Activated CD4-positive, alpha-beta memory T cell treated with anti-CD3 and anti-CD28 coated beads, Interleukin-2, amount 10 ng/mL, durations not matched to agents 7 days and 5 days (primary cell): Measurements from ENCODE around the gene GALR3. TPM values are rescaled to one million over a fixed set of nuclear protein-coding genes. Genes with fewer than 3 reads are reported as not detected.

Source experiments
- CTCF ChIA-PET: fragments of 350-600 bp; sonication (Branson Sonifier 250); formaldehyde crosslinking; loops from one replicate; lab custom pipeline; 2021; ENCODE audit warnings: antibody characterized with exemption, inconsistent platforms; lab: Charles Lee
- POLR2A ChIA-PET: fragments of 350-600 bp; sonication (Branson Sonifier 250); formaldehyde crosslinking; loops from one replicate; lab custom pipeline; 2021; ENCODE audit warnings: antibody characterized with exemption; lab: Charles Lee
- DNase-seq: peaks from one replicate; pipeline ENCODE4 v3.0.0-alpha.2; 2020
- H3K27ac Mint-ChIP-seq: one replicate; pipeline ENCODE4 v1.8.0; 2021; ENCODE audit warnings: mild to moderate bottlenecking, mixed read lengths
- H3K27me3 Mint-ChIP-seq: one replicate; pipeline ENCODE4 v1.8.0; 2021; ENCODE audit warnings: mixed read lengths
- H3K36me3 Mint-ChIP-seq: one replicate; pipeline ENCODE4 v1.8.0; 2021; ENCODE audit warnings: low read depth, mixed read lengths
- H3K4me1 Mint-ChIP-seq: one replicate; pipeline ENCODE4 v1.8.0; 2021; ENCODE audit warnings: mixed read lengths
- H3K4me3 Mint-ChIP-seq: one replicate; pipeline ENCODE4 v1.8.0; 2021; ENCODE audit warnings: mild to moderate bottlenecking, mixed read lengths
- H3K9me3 Mint-ChIP-seq: one replicate; pipeline ENCODE4 v1.8.0; 2021; ENCODE audit warnings: mixed read lengths
- total RNA-seq, 2 experiments: library from RNA; stranded (reverse); gene quantifications; one replicate each; pipeline ENCODE4 v1.2.3, GENCODE V29; 2021

Gene GALR3
- total RNA-seq, 2 experiments from 2014 or later = not detected

DNA sequence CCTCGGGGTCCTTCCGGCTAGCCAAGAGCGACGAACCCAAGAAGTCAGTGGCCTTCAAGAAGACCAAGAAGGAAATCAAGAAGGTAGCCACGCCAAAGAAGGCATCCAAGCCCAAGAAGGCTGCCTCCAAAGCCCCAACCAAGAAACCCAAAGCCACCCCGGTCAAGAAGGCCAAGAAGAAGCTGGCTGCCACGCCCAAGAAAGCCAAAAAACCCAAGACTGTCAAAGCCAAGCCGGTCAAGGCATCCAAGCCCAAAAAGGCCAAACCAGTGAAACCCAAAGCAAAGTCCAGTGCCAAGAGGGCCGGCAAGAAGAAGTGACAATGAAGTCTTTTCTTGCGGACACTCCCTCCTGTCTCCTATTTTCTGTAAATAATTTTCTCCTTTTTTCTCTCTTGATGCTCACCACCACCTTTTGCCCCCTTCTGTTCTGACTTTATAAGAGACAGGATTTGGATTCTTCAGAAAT lies 17.3 kb upstream of the GALR3 start:
- Mint-ChIP-seq H3K36me3 (peaks cover 4% of the 10 kb centered on the region), H3K4me3 (peak overlapping the region; percentile 78), H3K4me1 (peaks cover 46% of the 10 kb centered on the region), H3K27me3 (peaks cover 46% of the 10 kb centered on the region), H3K27ac (peak overlapping the region; percentile 12), H3K9me3 (no peaks in the 10 kb centered on the region)
- ChIA-PET CTCF (interaction anchor here (1.0 kb wide), 1 partner anchor 12 kb away, joined by 7 read pairs; no protein-coding TSS in a partner anchor), POLR2A (interaction anchor here (1.0 to 2.5 kb wide), 3 partner anchors 11 to 166 kb away, joined by 3 to 9 read pairs (median 5); partner anchors contain the start of genes ANKRD54 and SH3BP1)
- no peak for DNase-seq

DNA sequence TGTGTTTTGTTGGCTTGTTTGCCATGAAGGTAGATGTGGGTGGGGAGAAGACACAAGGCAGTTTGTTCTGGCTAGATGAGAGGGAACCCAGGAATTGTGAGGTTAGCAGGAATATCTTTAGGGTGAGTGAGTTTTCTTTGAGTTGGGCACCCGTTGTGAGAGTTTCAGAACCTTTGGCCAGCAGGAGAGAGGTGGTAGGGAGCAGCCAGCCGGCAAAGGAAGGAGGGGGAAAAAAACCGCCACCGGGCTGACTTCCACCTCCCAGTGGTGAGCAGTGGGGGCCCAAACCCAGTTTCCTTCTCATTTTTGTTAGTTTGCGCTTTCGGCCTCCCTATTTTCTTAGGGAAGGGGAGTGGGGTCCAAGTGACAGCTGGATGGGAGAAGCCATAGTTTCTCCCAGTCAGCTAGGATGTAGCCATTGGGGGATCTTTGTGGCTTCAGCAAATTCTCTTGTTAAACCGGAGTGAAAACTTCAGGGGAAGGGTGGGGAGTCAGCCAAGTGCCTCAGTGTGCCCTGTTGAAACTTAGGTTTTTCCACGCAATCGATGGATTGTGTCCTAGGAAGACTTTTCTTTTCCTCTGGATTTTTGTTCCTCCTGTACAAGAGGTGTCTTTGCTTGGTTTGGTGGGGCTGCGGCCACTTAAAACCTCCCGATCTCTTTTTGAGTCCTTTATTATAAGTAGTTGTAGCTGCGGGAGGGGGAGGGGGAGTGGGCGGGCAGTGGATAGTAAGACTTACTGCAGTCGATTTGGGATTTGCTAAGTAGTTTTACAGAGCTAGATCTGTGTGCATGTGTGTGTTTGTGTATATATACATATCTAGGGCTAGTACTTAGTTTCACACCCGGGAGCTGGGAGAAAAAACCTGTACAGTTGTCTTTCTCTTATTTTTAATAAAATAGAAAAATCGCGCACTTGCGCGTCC lies 16.5 kb upstream of the GALR3 start:
- H3K27me3 Mint-ChIP-seq = peaks cover 44% of the 10 kb centered on the region
- H3K4me1 Mint-ChIP-seq = peaks cover 46% of the 10 kb centered on the region
- no peaks in the 10 kb centered on the region for H3K9me3 Mint-ChIP-seq
- H3K4me3 Mint-ChIP-seq = peak overlapping the region; percentile 78
- POLR2A ChIA-PET = interaction anchor here (0.9 to 2.5 kb wide), 6 partner anchors 12 to 198 kb away, joined by 3 to 11 read pairs (median 4); partner anchors contain the start of genes ANKRD54, GALR3 and GGA1
- H3K36me3 Mint-ChIP-seq = peaks cover 4% of the 10 kb centered on the region
- no peak for DNase-seq
- CTCF ChIA-PET = interaction anchor here (0.9 to 4.3 kb wide), 4 partner anchors 10 to 200 kb away, joined by 3 to 49 read pairs (median 6); no protein-coding TSS in a partner anchor
- peak overlapping the region; percentile 48 for H3K27ac Mint-ChIP-seq

DNA sequence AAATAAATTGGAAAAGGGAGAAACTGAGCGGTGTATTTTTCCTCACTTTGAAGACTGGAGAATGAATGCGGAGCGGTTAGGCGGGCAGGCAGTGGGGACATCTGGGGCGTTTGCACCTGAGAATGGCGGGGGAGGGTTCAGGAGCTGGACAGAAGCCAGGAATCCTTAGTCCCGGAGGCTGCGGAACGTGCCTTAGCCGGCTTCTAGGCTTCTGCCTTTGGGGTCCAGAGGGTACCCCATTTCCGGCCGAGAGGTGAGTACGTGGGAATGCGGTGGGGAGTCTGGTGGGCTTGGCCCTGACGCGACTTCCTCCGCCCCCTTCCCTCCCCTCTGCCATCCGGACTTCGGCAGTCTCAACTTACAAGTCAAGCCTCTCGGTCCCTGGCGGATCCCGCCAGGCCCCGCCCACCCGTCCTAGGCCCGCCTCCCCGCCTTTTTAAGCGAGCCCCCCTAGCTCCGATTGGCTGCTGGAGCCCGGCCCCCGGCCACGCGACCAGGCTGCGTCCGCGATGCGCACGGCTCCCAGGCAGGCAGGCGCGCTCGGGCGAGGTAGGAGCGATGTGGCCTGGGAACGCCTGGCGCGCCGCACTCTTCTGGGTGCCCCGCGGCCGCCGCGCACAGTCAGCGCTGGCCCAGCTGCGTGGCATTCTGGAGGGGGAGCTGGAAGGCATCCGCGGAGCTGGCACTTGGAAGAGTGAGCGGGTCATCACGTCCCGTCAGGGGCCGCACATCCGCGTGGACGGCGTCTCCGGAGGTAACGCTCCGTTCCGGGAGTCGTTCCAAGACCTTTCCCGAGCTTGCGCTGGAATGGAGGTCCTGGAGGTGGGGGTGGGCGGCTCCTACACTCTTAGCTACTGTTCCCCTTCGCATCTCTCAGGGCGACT lies 15.5 kb upstream of the GALR3 start, which contains the start of gene GCAT:
Gene GCAT, plus strand, starts transcription at position 525 of the 884 bp plus-strand sequence. Its CDS starts 34 bp downstream, at position 559.
- Mint-ChIP-seq H3K9me3 (no peaks in the 10 kb centered on the region), H3K4me1 (peaks cover 44% of the 10 kb centered on the region), H3K27ac (no peak within 1 kb of the TSS), H3K36me3 (peaks cover 4% of the 10 kb centered on the region), H3K4me3 (peak within 1 kb of the TSS; percentile 78), H3K27me3 (peaks cover 40% of the 10 kb centered on the region)
- DNase-seq = peak; percentile 95
- ChIA-PET CTCF (interaction anchor here (0.7 to 4.3 kb wide), 7 partner anchors 11 to 201 kb away, joined by 3 to 49 read pairs (median 5); partner anchors contain the start of gene NOL12), POLR2A (interaction anchor here (0.7 to 2.6 kb wide), 12 partner anchors 9 to 199 kb away, joined by 3 to 11 read pairs (median 4); partner anchors contain the start of genes ANKRD54, GALR3 and GGA1)

DNA sequence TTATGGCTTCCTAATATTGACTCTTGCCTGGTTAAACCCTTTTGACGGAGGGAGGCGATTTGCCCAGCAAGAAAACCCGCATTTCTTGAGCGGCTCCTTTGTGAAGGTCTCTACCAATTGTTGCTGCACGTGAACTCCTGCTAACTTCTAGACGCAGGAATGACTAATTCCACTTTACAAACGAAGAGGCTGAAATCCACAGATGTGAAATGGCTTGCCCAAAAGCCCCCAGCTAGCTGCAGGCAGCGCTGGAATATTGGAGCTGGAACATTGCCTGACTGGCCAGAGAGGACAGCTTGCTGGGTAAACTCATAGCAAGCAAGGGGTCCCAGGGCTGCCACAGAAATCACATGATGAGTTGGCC lies 14.9 kb upstream of the GALR3 start:
- Mint-ChIP-seq H3K4me1 (peaks cover 37% of the 10 kb centered on the region), H3K4me3 (peak overlapping the region; percentile 78), H3K27ac (no peak overlapping the region), H3K27me3 (peaks cover 34% of the 10 kb centered on the region), H3K9me3 (no peaks in the 10 kb centered on the region), H3K36me3 (peaks cover 4% of the 10 kb centered on the region)
- POLR2A ChIA-PET = interaction anchor here (0.7 to 2.6 kb wide), 9 partner anchors 8 to 181 kb away, joined by 3 to 11 read pairs (median 4); partner anchors contain the start of genes ANKRD54 and GALR3
- CTCF ChIA-PET = interaction anchor here (1.0 to 4.3 kb wide), 5 partner anchors 11 to 201 kb away, joined by 3 to 49 read pairs (median 6); partner anchors contain the start of gene NOL12
- DNase-seq = no peak

DNA sequence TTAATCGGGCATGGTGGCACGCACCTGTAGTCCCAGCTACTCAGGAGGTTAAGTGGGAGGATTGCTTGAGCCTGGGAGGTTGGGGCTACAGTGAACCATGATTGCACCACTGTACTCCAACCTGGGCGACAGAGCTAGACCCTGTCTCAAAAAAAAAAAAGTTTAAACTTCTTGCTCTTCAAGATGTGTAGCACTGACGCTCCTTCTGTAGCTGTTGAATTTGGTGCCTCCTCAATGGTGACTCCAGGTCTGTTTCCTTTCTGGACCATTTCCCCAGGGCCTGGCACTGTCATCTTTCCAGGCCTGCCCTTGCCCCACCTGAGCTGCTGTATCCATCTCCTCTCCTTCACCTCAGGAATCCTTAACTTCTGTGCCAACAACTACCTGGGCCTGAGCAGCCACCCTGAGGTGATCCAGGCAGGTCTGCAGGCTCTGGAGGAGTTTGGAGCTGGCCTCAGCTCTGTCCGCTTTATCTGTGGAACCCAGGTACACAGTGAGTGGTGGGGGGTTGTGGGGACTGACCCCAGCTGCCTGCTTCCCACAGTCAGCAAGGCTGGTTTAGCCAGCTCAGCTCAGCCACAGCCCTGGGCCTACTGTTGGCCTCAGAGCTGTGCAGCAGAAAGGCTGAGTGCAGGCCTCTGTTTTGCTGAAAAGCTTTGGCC lies 13.4 kb upstream of the GALR3 start:
- no peak for DNase-seq
- H3K4me1 Mint-ChIP-seq = peaks cover 30% of the 10 kb centered on the region
- H3K9me3 Mint-ChIP-seq = no peaks in the 10 kb centered on the region
- H3K4me3 Mint-ChIP-seq = no peak overlapping the region
- ChIA-PET CTCF (interaction anchor here (2.0 to 4.3 kb wide), 2 partner anchors 9 to 54 kb away, joined by 7 to 49 read pairs; no protein-coding TSS in a partner anchor), POLR2A (interaction anchor here (1.1 to 2.6 kb wide), 2 partner anchors 8 to 15 kb away, joined by 3 to 11 read pairs; no protein-coding TSS in a partner anchor)
- peaks cover 4% of the 10 kb centered on the region for H3K36me3 Mint-ChIP-seq
- H3K27me3 Mint-ChIP-seq = peaks cover 24% of the 10 kb centered on the region
- no peak overlapping the region for H3K27ac Mint-ChIP-seq

DNA sequence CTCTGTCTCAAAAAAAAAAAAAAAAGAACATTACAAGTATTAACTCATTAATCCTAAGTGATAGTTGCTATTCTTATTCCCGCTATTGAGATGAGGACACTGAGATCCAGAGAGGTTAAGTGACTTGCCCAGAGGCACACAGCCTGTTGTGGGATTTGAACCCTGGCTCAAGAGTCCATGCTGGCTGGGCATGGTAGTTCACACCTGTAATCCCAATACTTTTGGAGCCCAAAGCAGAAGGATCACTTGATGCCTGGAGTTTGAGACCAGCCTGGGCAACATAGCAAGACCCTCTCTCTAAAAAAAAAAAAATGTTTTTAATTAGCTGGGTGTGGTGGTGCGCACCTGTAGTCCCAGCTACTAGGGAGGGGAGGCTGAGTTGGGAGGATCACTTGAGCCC lies 11.3 kb upstream of the GALR3 start:
- Mint-ChIP-seq H3K36me3 (no peaks in the 10 kb centered on the region), H3K9me3 (no peaks in the 10 kb centered on the region), H3K4me3 (no peak overlapping the region), H3K27ac (no peak overlapping the region), H3K4me1 (peaks cover 15% of the 10 kb centered on the region), H3K27me3 (peaks cover 8% of the 10 kb centered on the region)
- POLR2A ChIA-PET = no interaction called here
- no peak for DNase-seq
- CTCF ChIA-PET = no interaction called here

DNA sequence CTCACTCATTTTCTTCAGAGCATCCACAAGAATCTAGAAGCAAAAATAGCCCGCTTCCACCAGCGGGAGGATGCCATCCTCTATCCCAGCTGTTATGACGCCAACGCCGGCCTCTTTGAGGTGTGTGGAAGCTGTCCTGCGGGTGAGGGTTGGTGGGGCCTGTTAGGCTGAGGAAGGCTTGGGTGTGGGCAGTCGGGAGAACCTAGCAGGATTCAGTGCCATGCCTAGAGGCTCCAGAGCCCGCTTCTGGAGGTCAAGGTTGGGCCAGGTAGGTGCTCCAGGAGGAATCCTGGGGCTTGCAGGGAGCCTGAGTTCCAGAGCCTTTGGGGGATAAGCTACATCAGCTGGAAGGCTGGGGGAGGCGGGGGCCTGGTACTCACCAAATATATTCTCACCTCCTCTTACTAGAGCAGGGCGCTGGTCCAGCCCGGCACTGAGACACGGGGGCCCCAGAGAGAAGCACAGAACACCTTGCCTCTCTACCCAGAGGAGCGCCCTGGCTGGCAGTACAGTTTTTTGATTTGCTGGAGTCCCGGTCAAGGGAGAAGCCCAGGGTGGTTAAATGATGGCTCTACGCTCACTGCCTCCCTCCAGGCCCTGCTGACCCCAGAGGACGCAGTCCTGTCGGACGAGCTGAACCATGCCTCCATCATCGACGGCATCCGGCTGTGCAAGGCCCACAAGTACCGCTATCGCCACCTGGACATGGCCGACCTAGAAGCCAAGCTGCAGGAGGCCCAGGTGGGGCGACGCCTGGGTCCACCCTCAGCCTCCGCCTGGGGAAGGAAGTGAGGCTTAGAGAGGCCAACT lies 10.1 kb upstream of the GALR3 start:
- POLR2A ChIA-PET = no interaction called here
- Mint-ChIP-seq H3K27ac (no peak overlapping the region), H3K9me3 (no peaks in the 10 kb centered on the region), H3K27me3 (peaks cover 2% of the 10 kb centered on the region), H3K36me3 (peaks cover 4% of the 10 kb centered on the region), H3K4me3 (no peak overlapping the region), H3K4me1 (peaks cover 12% of the 10 kb centered on the region)
- CTCF ChIA-PET = no interaction called here
- no peak for DNase-seq

DNA sequence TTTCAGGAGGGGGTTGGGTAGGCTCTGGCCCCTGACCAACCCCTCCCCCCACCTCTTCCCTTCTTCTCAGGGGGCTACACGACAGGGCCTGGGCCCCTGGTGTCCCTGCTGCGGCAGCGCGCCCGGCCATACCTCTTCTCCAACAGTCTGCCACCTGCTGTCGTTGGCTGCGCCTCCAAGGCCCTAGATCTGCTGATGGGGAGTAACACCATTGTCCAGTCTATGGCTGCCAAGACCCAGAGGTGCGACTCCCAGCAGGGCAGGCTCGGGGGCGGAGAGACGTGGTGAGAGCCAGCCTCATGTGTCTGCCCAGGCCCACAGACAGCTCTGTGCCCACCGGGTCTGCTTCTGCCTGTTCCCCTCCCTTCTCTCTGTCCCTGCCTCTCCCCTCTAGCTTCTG lies 7.6 kb upstream of the GALR3 start:
- POLR2A ChIA-PET = no interaction called here
- H3K9me3 Mint-ChIP-seq = no peaks in the 10 kb centered on the region
- H3K4me3 Mint-ChIP-seq = no peak overlapping the region
- peaks cover 12% of the 10 kb centered on the region for H3K4me1 Mint-ChIP-seq
- no peak overlapping the region for H3K27ac Mint-ChIP-seq
- peaks cover 4% of the 10 kb centered on the region for H3K36me3 Mint-ChIP-seq
- H3K27me3 Mint-ChIP-seq = peaks cover 15% of the 10 kb centered on the region
- CTCF ChIA-PET = interaction anchor here (6.4 kb wide), 1 partner anchor 45 kb away, joined by 141 read pairs; no protein-coding TSS in a partner anchor
- DNase-seq = no peak

DNA sequence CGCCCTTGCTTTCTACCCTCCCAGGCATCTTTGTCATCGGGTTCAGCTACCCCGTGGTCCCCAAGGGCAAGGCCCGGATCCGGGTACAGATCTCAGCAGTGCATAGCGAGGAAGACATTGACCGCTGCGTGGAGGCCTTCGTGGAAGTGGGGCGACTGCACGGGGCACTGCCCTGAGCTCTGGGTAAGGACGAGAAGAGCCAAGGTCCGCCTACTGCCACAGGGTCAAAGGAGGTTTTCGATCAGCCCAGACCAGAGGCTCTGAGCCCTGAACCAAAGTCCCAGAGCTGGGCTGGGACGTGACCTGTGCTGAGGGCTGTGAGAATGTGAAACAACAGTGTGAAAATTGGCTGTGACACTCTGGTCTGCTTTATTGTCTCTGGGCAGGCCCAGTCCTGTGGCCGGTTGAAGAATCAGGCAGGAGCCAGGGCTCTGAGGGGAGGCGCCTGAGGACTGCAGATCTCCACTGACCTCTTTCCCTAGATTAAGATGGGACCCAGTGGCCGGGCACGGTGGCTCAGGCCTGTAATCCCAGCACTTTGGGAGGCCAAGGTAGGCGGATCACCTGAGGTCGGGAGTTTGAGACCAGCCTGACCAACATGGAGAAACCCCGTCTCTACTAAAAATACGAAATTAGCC lies 6.5 kb upstream of the GALR3 start:
- Mint-ChIP-seq H3K9me3 (no peaks in the 10 kb centered on the region), H3K4me1 (peaks cover 12% of the 10 kb centered on the region), H3K36me3 (peaks cover 4% of the 10 kb centered on the region), H3K27me3 (peaks cover 17% of the 10 kb centered on the region), H3K4me3 (no peak overlapping the region), H3K27ac (no peak overlapping the region)
- CTCF ChIA-PET = interaction anchor here (1.0 to 6.4 kb wide), 12 partner anchors 8 to 176 kb away, joined by 3 to 141 read pairs (median 6); partner anchors contain the start of genes ANKRD54, C22orf23, EIF3L and GCAT
- POLR2A ChIA-PET = interaction anchor here (1.2 to 1.6 kb wide), 3 partner anchors 7 to 12 kb away, joined by 3 to 5 read pairs (median 4); a partner anchor contains a TSS
- DNase-seq = no peak

DNA sequence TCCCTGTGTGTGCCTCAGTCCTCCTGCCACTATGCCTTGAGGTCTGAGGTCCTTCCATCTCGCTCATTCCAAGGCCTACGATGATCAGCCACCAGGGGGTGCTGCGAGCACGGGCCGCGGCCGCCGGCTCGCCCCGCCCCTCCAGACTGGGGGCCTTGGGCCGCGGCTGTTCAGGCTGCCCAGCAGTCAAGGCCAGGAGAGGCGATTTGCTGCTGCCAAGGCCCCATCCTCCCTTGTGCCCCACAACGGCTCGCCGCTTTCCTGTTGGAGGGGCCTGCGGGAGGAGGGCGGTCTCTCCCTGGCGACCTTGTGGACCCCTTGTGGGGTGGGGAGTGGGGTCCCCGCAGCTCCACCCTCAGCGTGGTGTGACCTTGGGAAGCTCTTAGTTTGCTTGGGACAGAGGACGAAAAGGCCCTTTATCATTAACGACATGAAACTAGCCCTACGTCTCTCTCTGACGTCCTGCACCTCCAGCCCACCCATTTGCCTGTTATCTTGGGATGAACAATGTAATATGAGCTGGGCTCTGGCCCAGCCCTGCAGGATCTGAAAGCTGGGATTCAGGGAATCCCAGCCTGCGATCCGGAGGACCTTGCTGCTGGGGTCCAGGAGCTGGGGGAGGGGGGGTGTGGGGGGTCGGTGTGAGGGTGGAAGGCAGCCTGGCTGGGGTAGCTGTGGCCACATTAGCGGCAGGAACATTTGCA lies 5.3 kb upstream of the GALR3 start:
- H3K36me3 Mint-ChIP-seq = peaks cover 4% of the 10 kb centered on the region

More for the DNA sequence above, 5.3 kb upstream of the GALR3 start:
- peaks cover 12% of the 10 kb centered on the region for H3K4me1 Mint-ChIP-seq
- no peaks in the 10 kb centered on the region for H3K9me3 Mint-ChIP-seq
- POLR2A ChIA-PET = interaction anchor here (0.8 to 2.0 kb wide), 6 partner anchors 8 to 45 kb away, joined by 3 to 11 read pairs (median 3); partner anchors contain the start of genes EIF3L and GCAT
- CTCF ChIA-PET = interaction anchor here (0.7 to 6.4 kb wide), 19 partner anchors 8 to 478 kb away, joined by 3 to 141 read pairs (median 6); partner anchors contain the start of genes ANKRD54, C22orf23, EIF3L and GCAT
- H3K4me3 Mint-ChIP-seq = no peak overlapping the region
- peaks cover 25% of the 10 kb centered on the region for H3K27me3 Mint-ChIP-seq
- H3K27ac Mint-ChIP-seq = no peak overlapping the region
- peak; percentile 84 for DNase-seq
